ENCODE results near the gene PCDHGA11.
"Not testable (repeated sequence)": the region's sequence is repeated elsewhere in the genome, so short reads cannot be mapped to it uniquely, and the experiment has no call there.

Gene PCDHGA11

GRCh38 chr5:141420855-141421488, at the start of gene PCDHGA11:
PCDHGA11 (plus strand) TSS chr5:141421051; CDS start chr5:141421228, 177 bp downstream.
- DNase-seq, result no peak

GRCh38 chr5:141371572-141372475, 49.0 kb upstream of the PCDHGA11 start:
- DNase-seq, result no peak

GRCh38 chr5:141373673-141374317, 47.1 kb upstream of the PCDHGA11 start, which contains the start of gene PCDHGA6:
PCDHGA6 (plus strand) TSS chr5:141373891; CDS start chr5:141374084, 193 bp downstream.
- DNase-seq, result no peak

- DNase-seq, result no peak
Observed at GRCh38 chr5:141374627-141375026, 46.2 kb upstream of the PCDHGA11 start.

GRCh38 chr5:141375444-141376155, 45.3 kb upstream of the PCDHGA11 start:
- not testable (repeated sequence) for DNase-seq

GRCh38 chr5:141382469-141383294, 38.2 kb upstream of the PCDHGA11 start, which contains the start of gene PCDHGA7:
PCDHGA7 (plus strand) TSS chr5:141382742; CDS start chr5:141382900, 158 bp downstream.
- DNase-seq, result no peak

- no peak for DNase-seq
Observed at GRCh38 chr5:141383345-141383744, 37.5 kb upstream of the PCDHGA11 start.

GRCh38 chr5:141384471-141385267, 36.2 kb upstream of the PCDHGA11 start:
- DNase-seq, result no peak

GRCh38 chr5:141387557-141388311, 33.1 kb upstream of the PCDHGA11 start, which contains the start of gene PCDHGB4:
PCDHGB4 (plus strand) TSS chr5:141387698; CDS start chr5:141387885, 187 bp downstream.
- not testable (repeated sequence) for DNase-seq

- DNase-seq, result no peak
Observed at GRCh38 chr5:141388661-141389060, 32.2 kb upstream of the PCDHGA11 start.

GRCh38 chr5:141389153-141390042, 31.5 kb upstream of the PCDHGA11 start:
- DNase-seq, result no peak

- DNase-seq, result no peak
Observed at GRCh38 chr5:141392429-141393198, 28.2 kb upstream of the PCDHGA11 start, which contains the start of gene PCDHGA8. PCDHGA8 (plus strand) TSS chr5:141392633; CDS start chr5:141392814, 181 bp downstream.

- no peak for DNase-seq
Observed at GRCh38 chr5:141393267-141393666, 27.6 kb upstream of the PCDHGA11 start.

- DNase-seq, result not testable (repeated sequence)
Observed at GRCh38 chr5:141394401-141395187, 26.3 kb upstream of the PCDHGA11 start.

- DNase-seq, result not testable (repeated sequence)
Observed at GRCh38 chr5:141397756-141398551, 22.9 kb upstream of the PCDHGA11 start, which contains the start of gene PCDHGB5. PCDHGB5 (plus strand) TSS chr5:141397947; CDS start chr5:141398128, 181 bp downstream.

- no peak for DNase-seq
Observed at GRCh38 chr5:141398608-141399007, 22.2 kb upstream of the PCDHGA11 start.
